ENCODE results near the gene ARHGAP22.

ARHGAP22 gene

DNA sequence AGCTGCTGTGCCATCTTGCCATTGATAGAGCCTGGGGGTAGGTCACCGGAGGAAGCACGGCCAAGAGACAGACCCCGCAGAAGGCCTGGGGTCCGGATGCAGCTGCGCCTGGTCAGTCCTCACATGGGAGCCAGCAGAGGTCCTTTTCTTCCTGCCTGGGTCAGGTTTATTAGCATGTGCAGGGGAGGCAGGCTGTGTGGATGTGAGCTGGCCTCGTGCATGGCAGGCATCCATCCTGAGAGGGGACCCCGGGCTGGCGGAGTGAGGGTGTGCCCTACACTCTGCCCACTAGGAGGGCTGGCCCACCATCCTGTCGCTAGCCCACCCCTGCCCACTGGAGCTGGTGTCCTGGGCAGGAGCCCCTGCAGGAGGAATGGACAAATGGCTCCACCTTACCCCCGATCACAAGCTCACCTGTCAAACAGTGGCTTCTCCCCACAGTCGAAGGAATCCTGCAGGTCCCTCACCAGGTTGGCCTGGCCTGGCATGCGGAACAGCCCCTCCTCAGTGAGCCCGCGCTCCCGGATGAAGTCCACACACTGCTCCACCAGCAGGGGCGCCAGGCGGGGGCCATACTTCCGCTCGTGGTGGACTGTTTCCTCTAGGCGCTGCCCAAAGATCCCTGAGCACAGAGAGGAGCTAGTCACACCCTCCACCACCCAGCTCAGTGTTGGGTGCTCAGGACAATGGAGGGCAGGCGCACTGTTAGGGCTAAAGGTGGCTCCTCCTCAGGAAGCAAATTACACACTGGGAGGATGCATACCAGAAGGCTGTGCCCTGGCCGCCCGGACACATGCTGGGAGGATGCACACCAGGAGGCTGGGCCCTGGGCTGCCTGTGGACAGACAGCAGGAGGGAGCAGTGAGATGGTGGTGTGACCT, 145.4 kb downstream of the ARHGAP22 start:
- DNase-seq = no peak
- H3K4me2 ChIP-seq (ENCODE audit: low read depth, low read length) = no peak overlapping the region
- no peak overlapping the region for H3K27ac ChIP-seq (ENCODE audit: low read length)
- H3K4me1 ChIP-seq (ENCODE audit: low read length) = no peaks in the 10 kb centered on the region
- no peaks in the 10 kb centered on the region for H3K9me3 ChIP-seq (replicated peaks; ENCODE audit: insufficient read depth, low read length)
- H2AFZ ChIP-seq (ENCODE audit: low read length) = no peak overlapping the region
- H3K9me2 ChIP-seq (replicated peaks; ENCODE audit: insufficient read depth, low read length) = no peaks in the 10 kb centered on the region
- H4K20me1 ChIP-seq (ENCODE audit: insufficient read depth, low read length) = no peaks in the 10 kb centered on the region
- TF ChIP-seq EZH2 (optimal IDR thresholded peaks at IDR 0.05; ENCODE audit: low read depth, low read length) (no peak), EZH2phosphoT487 (IDR thresholded peaks at IDR 0.05; ENCODE audit: low read length) (no peak)
- TF ChIP-seq, protein P1, sequence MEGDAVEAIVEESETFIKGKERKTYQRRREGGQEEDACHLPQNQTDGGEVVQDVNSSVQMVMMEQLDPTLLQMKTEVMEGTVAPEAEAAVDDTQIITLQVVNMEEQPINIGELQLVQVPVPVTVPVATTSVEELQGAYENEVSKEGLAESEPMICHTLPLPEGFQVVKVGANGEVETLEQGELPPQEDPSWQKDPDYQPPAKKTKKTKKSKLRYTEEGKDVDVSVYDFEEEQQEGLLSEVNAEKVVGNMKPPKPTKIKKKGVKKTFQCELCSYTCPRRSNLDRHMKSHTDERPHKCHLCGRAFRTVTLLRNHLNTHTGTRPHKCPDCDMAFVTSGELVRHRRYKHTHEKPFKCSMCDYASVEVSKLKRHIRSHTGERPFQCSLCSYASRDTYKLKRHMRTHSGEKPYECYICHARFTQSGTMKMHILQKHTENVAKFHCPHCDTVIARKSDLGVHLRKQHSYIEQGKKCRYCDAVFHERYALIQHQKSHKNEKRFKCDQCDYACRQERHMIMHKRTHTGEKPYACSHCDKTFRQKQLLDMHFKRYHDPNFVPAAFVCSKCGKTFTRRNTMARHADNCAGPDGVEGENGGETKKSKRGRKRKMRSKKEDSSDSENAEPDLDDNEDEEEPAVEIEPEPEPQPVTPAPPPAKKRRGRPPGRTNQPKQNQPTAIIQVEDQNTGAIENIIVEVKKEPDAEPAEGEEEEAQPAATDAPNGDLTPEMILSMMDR (IDR thresholded peaks at IDR 0.05; ENCODE audit: low read length) = no peak
- no peaks in the 10 kb centered on the region for H3K79me2 ChIP-seq (ENCODE audit: low read length)
- H3K4me3 ChIP-seq (ENCODE audit: low read length) = no peak overlapping the region
- no peaks in the 10 kb centered on the region for H3K27me3 ChIP-seq (replicated peaks; ENCODE audit: insufficient read depth, low read length)
- H3K36me3 ChIP-seq (replicated peaks; ENCODE audit: insufficient read depth, low read length) = no peaks in the 10 kb centered on the region
- no peaks in the 10 kb centered on the region for H3F3A ChIP-seq (ENCODE audit: insufficient read depth, low read length)
- H3K9ac ChIP-seq (ENCODE audit: low read length) = no peak overlapping the region

DNA sequence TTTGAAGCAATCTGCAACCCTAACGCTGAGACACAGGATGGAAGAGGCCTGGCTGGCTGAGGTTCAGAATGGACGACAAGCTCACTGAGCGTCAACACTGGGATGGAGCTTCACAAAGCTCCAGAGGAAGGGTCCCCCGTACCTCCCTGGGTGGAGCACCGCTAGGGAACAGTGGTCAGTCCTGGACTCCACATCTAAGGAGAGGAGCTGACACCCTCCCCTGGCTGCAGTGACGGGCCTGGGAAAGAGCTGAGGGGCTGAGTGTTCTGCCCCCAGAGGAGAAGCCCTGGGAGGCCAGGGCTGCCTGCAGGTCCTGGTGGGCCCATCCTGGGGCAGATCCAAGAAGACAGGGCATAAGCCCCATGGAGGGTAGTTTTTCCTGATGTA, 146.2 kb downstream of the ARHGAP22 start:
- Histone ChIP-seq H3K9me3 (replicated peaks; ENCODE audit: insufficient read depth, low read length) (no peaks in the 10 kb centered on the region), H4K20me1 (ENCODE audit: insufficient read depth, low read length) (no peaks in the 10 kb centered on the region), H3K4me2 (ENCODE audit: low read depth, low read length) (no peak overlapping the region), H2AFZ (ENCODE audit: low read length) (no peak overlapping the region), H3K36me3 (replicated peaks; ENCODE audit: insufficient read depth, low read length) (no peaks in the 10 kb centered on the region), H3K9ac (ENCODE audit: low read length) (no peak overlapping the region), H3K4me1 (ENCODE audit: low read length) (no peaks in the 10 kb centered on the region), H3K4me3 (ENCODE audit: low read length) (no peak overlapping the region), H3K27ac (ENCODE audit: low read length) (no peak overlapping the region), H3K79me2 (ENCODE audit: low read length) (no peaks in the 10 kb centered on the region), H3K27me3 (replicated peaks; ENCODE audit: insufficient read depth, low read length) (no peaks in the 10 kb centered on the region), H3F3A (ENCODE audit: insufficient read depth, low read length) (no peaks in the 10 kb centered on the region), H3K9me2 (replicated peaks; ENCODE audit: insufficient read depth, low read length) (no peaks in the 10 kb centered on the region)
- no peak for DNase-seq
- TF ChIP-seq EZH2 (optimal IDR thresholded peaks at IDR 0.05; ENCODE audit: low read depth, low read length) (no peak), EZH2phosphoT487 (IDR thresholded peaks at IDR 0.05; ENCODE audit: low read length) (no peak)
- TF ChIP-seq, protein P1 (IDR thresholded peaks at IDR 0.05; ENCODE audit: low read length) = no peak

DNA sequence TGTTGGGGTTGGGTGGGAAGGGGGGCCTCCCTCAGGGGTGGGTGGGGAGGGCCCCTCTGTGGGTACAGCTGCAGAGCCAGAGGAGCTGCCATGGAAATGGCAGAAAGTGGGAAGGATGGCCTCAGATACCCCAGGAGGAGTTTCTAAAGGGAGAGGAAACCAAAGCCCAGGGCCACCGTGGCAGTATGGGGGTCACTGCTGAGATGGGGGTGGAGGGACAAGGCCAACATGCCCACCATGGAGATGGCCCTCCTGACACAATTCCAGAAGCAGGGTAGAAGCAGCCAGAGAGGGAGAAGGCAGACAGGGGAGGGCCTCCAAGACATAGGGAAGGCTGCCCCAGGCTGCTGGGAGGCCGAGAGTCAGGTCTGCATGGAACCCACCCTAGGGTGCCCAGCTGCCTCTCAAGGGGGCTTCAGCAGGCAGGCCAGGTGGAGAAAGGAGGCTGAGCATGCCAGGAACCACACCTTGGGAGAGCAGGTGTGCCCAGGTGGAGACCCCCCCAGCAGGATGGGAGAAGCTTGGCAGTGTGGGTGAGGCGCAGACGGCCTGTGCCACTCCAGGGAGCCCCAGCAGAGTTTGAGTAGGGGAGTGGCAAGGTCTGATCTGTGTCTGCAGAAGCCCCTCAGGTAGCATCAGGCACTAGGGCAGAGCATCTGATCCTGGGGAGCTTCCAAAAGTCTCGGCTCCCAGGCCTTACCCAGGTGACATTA, 146.8 kb downstream of the ARHGAP22 start:
- no peak overlapping the region for H3K27ac ChIP-seq (ENCODE audit: low read length)
- no peaks in the 10 kb centered on the region for H3K27me3 ChIP-seq (replicated peaks; ENCODE audit: insufficient read depth, low read length)
- H3K4me3 ChIP-seq (ENCODE audit: low read length) = no peak overlapping the region
- no peak for DNase-seq
- no peak overlapping the region for H2AFZ ChIP-seq (ENCODE audit: low read length)
- no peak overlapping the region for H3K9ac ChIP-seq (ENCODE audit: low read length)
- no peaks in the 10 kb centered on the region for H3K79me2 ChIP-seq (ENCODE audit: low read length)
- no peak overlapping the region for H3K4me2 ChIP-seq (ENCODE audit: low read depth, low read length)
- no peaks in the 10 kb centered on the region for H4K20me1 ChIP-seq (ENCODE audit: insufficient read depth, low read length)
- no peaks in the 10 kb centered on the region for H3K4me1 ChIP-seq (ENCODE audit: low read length)
- H3K9me2 ChIP-seq (replicated peaks; ENCODE audit: insufficient read depth, low read length) = no peaks in the 10 kb centered on the region
- H3F3A ChIP-seq (ENCODE audit: insufficient read depth, low read length) = no peaks in the 10 kb centered on the region
- H3K36me3 ChIP-seq (replicated peaks; ENCODE audit: insufficient read depth, low read length) = no peaks in the 10 kb centered on the region
- TF ChIP-seq, protein P1 (IDR thresholded peaks at IDR 0.05; ENCODE audit: low read length) = no peak
- TF ChIP-seq EZH2 (optimal IDR thresholded peaks at IDR 0.05; ENCODE audit: low read depth, low read length) (no peak), EZH2phosphoT487 (IDR thresholded peaks at IDR 0.05; ENCODE audit: low read length) (no peak)
- no peaks in the 10 kb centered on the region for H3K9me3 ChIP-seq (replicated peaks; ENCODE audit: insufficient read depth, low read length)

Data from MM.1S (cell line).